Trophoblast cell (in vitro differentiated cells and primary cell): ENCODE results near the gene ST6GALNAC1.
A peak's percentile ranks its signal among the peaks of the same experiment; 100 is the strongest.

Experiments
- DNase-seq, 2 donors: peaks; one replicate each; pipeline ENCODE4 v3.0.0-alpha.2; 2016
- H2AFZ ChIP-seq: 2 replicates; pipeline ENCODE4 v1.6.1; 2013; ENCODE audit warnings: low read length, moderate library complexity, mild to moderate bottlenecking; ENCODE audit not compliant: insufficient read depth, poor library complexity
- H2AK5ac ChIP-seq: 2 replicates; pipeline ENCODE4 v1.6.1; 2013; ENCODE audit warnings: mild to moderate bottlenecking, low read length
- H2BK120ac ChIP-seq: 2 replicates; pipeline ENCODE4 v1.6.1; 2013; ENCODE audit warnings: low read length, mild to moderate bottlenecking, moderate library complexity; ENCODE audit not compliant: insufficient read depth, poor library complexity
- H2BK12ac ChIP-seq: 2 replicates; pipeline ENCODE4 v1.6.1; 2013; ENCODE audit warnings: mild to moderate bottlenecking, low read length, moderate library complexity
- H2BK5ac ChIP-seq: 2 replicates; pipeline ENCODE4 v1.6.1; 2013; ENCODE audit warnings: low read length, low read depth, moderate library complexity, mild to moderate bottlenecking; ENCODE audit not compliant: poor library complexity
- H3K14ac ChIP-seq: 2 replicates; pipeline ENCODE4 v1.6.1; 2013; ENCODE audit warnings: mild to moderate bottlenecking, low read length
- H3K18ac ChIP-seq: 2 replicates; pipeline ENCODE4 v1.6.1; 2013; ENCODE audit warnings: mild to moderate bottlenecking, low read length
- H3K23ac ChIP-seq: 2 replicates; pipeline ENCODE4 v1.6.1; 2013; ENCODE audit warnings: low read length
- H3K27ac ChIP-seq: 2 replicates; pipeline ENCODE4 v1.5.1; 2013; ENCODE audit warnings: low read depth, mild to moderate bottlenecking, inconsistent platforms, low read length, moderate library complexity
- H3K27me3 ChIP-seq: 2 replicates; pipeline ENCODE4 v1.6.1; 2013; ENCODE audit warnings: inconsistent platforms, mild to moderate bottlenecking, low read length, moderate library complexity; ENCODE audit not compliant: insufficient read depth
- H3K36me3 ChIP-seq, 2 experiments: 1 replicate in 1 of 2; 2 replicates in 1 of 2; pipeline ENCODE4 v1.6.1; 2013; ENCODE audit warnings: low read length in 2 of 2, mild to moderate bottlenecking in 2 of 2, moderate library complexity in 1 of 2; ENCODE audit not compliant: insufficient read depth in 2 of 2, control insufficient read depth in 1 of 2
- H3K4ac ChIP-seq: 2 replicates; pipeline ENCODE4 v1.6.1; 2013; ENCODE audit warnings: low read depth, mild to moderate bottlenecking, low read length, moderate library complexity
- H3K4me1 ChIP-seq, 2 experiments: 1 replicate in 1 of 2; 2 replicates in 1 of 2; pipeline ENCODE4 v1.6.1; 2013; ENCODE audit warnings: low read length in 2 of 2, mild to moderate bottlenecking in 2 of 2, moderate library complexity in 1 of 2; ENCODE audit not compliant: insufficient read depth in 2 of 2, control insufficient read depth in 1 of 2
- H3K4me2 ChIP-seq: 2 replicates; pipeline ENCODE4 v1.6.1; 2013; ENCODE audit warnings: inconsistent platforms, mild to moderate bottlenecking, low read length, moderate library complexity
- H3K4me3 ChIP-seq: 2 replicates; pipeline ENCODE4 v1.5.1; 2013; ENCODE audit warnings: mild to moderate bottlenecking, low read depth, low read length, inconsistent platforms
- H3K79me1 ChIP-seq: one replicate; pipeline ENCODE4 v1.6.1; 2013; ENCODE audit warnings: low read length
- H3K79me2 ChIP-seq: 2 replicates; pipeline ENCODE4 v1.6.1; 2013; ENCODE audit warnings: low read length, mild to moderate bottlenecking; ENCODE audit not compliant: control insufficient read depth, insufficient read depth, poor library complexity
- H3K9ac ChIP-seq: 2 replicates; pipeline ENCODE4 v1.6.1; 2013; ENCODE audit warnings: mild to moderate bottlenecking, low read length
- H3K9me3 ChIP-seq: 2 replicates; pipeline ENCODE4 v1.6.1; 2013; ENCODE audit warnings: low read depth, mild to moderate bottlenecking, control low read depth, inconsistent platforms, low read length; ENCODE audit not compliant: insufficient read depth
- H4K12ac ChIP-seq: 2 replicates; pipeline ENCODE4 v1.6.1; 2013; ENCODE audit warnings: low read depth, mild to moderate bottlenecking, low read length, moderate library complexity
- H4K8ac ChIP-seq: 2 replicates; pipeline ENCODE4 v1.6.1; 2013; ENCODE audit warnings: low read depth, mild to moderate bottlenecking, low read length, moderate library complexity
- H4K91ac ChIP-seq: one replicate; pipeline ENCODE4 v1.6.1; 2013; ENCODE audit warnings: low read depth, mild to moderate bottlenecking, low read length, moderate library complexity
- WGBS: extraction: QIAGEN DNeasy Blood & Tissue Kit; methylation state at CpG from one replicate; pipeline ENCODE4 v1.1.7; 2013; ENCODE audit warnings: missing lambda C conversion rate; ENCODE audit not compliant: insufficient read length, insufficient coverage; ENCODE audit errors: extremely low coverage; 5-methylcytosine and 5-hydroxymethylcytosine counted together

The ST6GALNAC1 gene

GRCh38 chr17:76597156-76598003 is 46.2 kb downstream of the ST6GALNAC1 start:
- H3K23ac ChIP-seq, result no peak overlapping the region
- H2AK5ac ChIP-seq, result peak overlapping the region; percentile 35
- H3K4me2 ChIP-seq, result no peak overlapping the region
- peak overlapping the region; percentile 36 for H4K91ac ChIP-seq
- no peak overlapping the region for H3K4me3 ChIP-seq
- no peak overlapping the region for H3K9ac ChIP-seq
- H3K79me2 ChIP-seq, result no peaks in the 10 kb centered on the region
- H3K27me3 ChIP-seq, result no peaks in the 10 kb centered on the region
- H3K4me1 ChIP-seq, result peaks cover 17 to 21% of the 10 kb centered on the region in 2 experiments
- H2AFZ ChIP-seq, result no peak overlapping the region
- no peaks in the 10 kb centered on the region for H3K9me3 ChIP-seq
- H2BK5ac ChIP-seq, result peak overlapping the region; percentile 5
- no peak overlapping the region for H4K12ac ChIP-seq
- WGBS, result no CpG with 5 or more reads among the region's 12 CpGs
- H2BK12ac ChIP-seq, result peak overlapping the region; percentile 41
- no peak overlapping the region for H3K4ac ChIP-seq
- DNase-seq, result peak; percentile 61 to 68
- peaks cover 18% of the 10 kb centered on the region for H3K79me1 ChIP-seq
- H3K18ac ChIP-seq, result no peak overlapping the region
- no peak overlapping the region for H3K27ac ChIP-seq
- H4K8ac ChIP-seq, result no peak overlapping the region
- H3K14ac ChIP-seq, result peak overlapping the region; percentile 12
- no peaks in the 10 kb centered on the region for H3K36me3 ChIP-seq
- peak overlapping the region; percentile 5 for H2BK120ac ChIP-seq

DNA sequence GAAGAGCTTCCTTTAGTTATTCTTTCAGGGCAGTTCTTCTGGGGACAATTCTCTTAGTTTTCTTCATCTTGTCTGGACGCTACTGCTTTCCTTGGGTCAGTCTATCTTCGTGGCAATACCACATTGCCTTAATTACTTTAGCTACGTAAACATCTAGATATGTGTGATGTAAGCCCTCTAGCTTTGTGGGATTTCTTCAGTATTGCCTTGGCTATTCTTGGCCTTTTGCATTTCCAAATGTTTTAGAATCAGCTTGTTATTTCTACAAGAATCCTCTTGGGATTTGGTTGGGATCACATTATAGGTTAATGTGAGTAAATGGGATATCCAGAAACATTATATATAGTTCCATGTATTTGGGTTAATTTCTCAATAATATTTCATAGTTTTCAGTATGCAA is 48.9 kb downstream of the ST6GALNAC1 start:
- Histone ChIP-seq H2AK5ac (no peak overlapping the region), H2BK5ac (no peak overlapping the region), H4K12ac (no peak overlapping the region), H4K8ac (no peak overlapping the region), H4K91ac (no peak overlapping the region), H3K79me1 (peaks cover 2% of the 10 kb centered on the region), H3K9me3 (no peaks in the 10 kb centered on the region), H2AFZ (no peak overlapping the region), H3K27me3 (no peaks in the 10 kb centered on the region), H2BK120ac (no peak overlapping the region), H3K4me3 (no peak overlapping the region), H3K27ac (no peak overlapping the region), H2BK12ac (no peak overlapping the region), H3K4me1 (no peaks in the 10 kb centered on the region), H3K23ac (no peak overlapping the region), H3K79me2 (no peaks in the 10 kb centered on the region), H3K4ac (no peak overlapping the region), H3K36me3 (no peaks in the 10 kb centered on the region), H3K4me2 (no peak overlapping the region), H3K18ac (no peak overlapping the region), H3K14ac (no peak overlapping the region), H3K9ac (no peak overlapping the region)
- no CpG with 5 or more reads among the region's 3 CpGs for WGBS
- peak in 1 of 2 donors; percentile 28 for DNase-seq

DNA sequence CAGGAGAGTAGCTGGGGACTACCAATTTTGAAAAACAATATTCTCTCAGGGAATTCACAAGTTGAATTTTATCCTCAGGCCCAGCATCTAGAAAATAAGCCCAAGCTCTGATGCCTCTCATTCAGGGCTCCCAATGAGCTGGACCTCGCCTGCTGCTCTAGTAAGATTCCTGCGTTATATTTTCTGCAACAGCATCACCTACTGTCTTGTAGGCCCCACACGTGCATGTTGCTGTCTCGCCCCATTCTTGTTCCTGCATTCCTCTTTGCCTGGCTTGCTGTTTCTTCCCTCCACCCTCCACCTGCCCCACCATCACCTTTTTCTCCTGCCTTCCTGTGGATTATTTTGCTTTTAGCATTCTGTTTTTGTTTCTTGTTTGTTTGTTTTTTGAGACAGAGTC is 49.6 kb downstream of the ST6GALNAC1 start:
- Histone ChIP-seq H3K27ac (no peak overlapping the region), H3K4me3 (no peak overlapping the region), H3K14ac (no peak overlapping the region), H3K9me3 (no peaks in the 10 kb centered on the region), H3K4ac (no peak overlapping the region), H3K9ac (no peak overlapping the region), H3K36me3 (no peaks in the 10 kb centered on the region), H2AFZ (no peak overlapping the region), H2AK5ac (no peak overlapping the region), H3K4me1 (no peaks in the 10 kb centered on the region), H3K23ac (no peak overlapping the region), H3K4me2 (no peak overlapping the region), H3K79me1 (peaks cover under 1% of the 10 kb centered on the region), H4K91ac (no peak overlapping the region), H3K18ac (no peak overlapping the region), H4K8ac (peak overlapping the region; percentile 33), H2BK120ac (no peak overlapping the region), H3K79me2 (no peaks in the 10 kb centered on the region), H2BK12ac (no peak overlapping the region), H4K12ac (no peak overlapping the region), H2BK5ac (no peak overlapping the region), H3K27me3 (no peaks in the 10 kb centered on the region)
- WGBS, result no CpG with 5 or more reads among the region's 4 CpGs
- DNase-seq, result no peak

GRCh38 chr17:76593384-76593826 is 50.2 kb downstream of the ST6GALNAC1 start:
- Histone ChIP-seq H2AK5ac (no peak overlapping the region), H3K18ac (no peak overlapping the region), H3K79me2 (no peaks in the 10 kb centered on the region)

More at GRCh38 chr17:76593384-76593826, 50.2 kb downstream of the ST6GALNAC1 start:
- no peaks in the 10 kb centered on the region for H3K27me3 ChIP-seq
- no peaks in the 10 kb centered on the region for H3K79me1 ChIP-seq
- no peaks in the 10 kb centered on the region for H3K36me3 ChIP-seq
- H3K4me3 ChIP-seq, result no peak overlapping the region
- H3K9me3 ChIP-seq, result no peaks in the 10 kb centered on the region
- H2AFZ ChIP-seq, result no peak overlapping the region
- H3K9ac ChIP-seq, result no peak overlapping the region
- no peak overlapping the region for H4K8ac ChIP-seq
- no peak overlapping the region for H3K27ac ChIP-seq
- H3K14ac ChIP-seq, result no peak overlapping the region
- DNase-seq, result peak in 1 of 2 donors; percentile 42
- H2BK12ac ChIP-seq, result no peak overlapping the region
- H2BK5ac ChIP-seq, result no peak overlapping the region
- H2BK120ac ChIP-seq, result no peak overlapping the region
- no CpG with 5 or more reads among the region's 8 CpGs for WGBS
- no peak overlapping the region for H3K4me2 ChIP-seq
- no peak overlapping the region for H4K12ac ChIP-seq
- H4K91ac ChIP-seq, result no peak overlapping the region
- no peak overlapping the region for H3K4ac ChIP-seq
- no peaks in the 10 kb centered on the region for H3K4me1 ChIP-seq
- H3K23ac ChIP-seq, result no peak overlapping the region
